ENCODE data around the gene LPAR3. TPM values are rescaled to one million over a fixed set of nuclear protein-coding genes. Genes with fewer than 3 reads are reported as not detected.
"Not testable (repeated sequence)": the region's sequence is repeated elsewhere in the genome, so short reads cannot be mapped to it uniquely, and the experiment has no call there.

Gene LPAR3
- total and polyA plus RNA-seq, 12 donors, result 4.7 to 17.3 (median 10.7) TPM

DNA sequence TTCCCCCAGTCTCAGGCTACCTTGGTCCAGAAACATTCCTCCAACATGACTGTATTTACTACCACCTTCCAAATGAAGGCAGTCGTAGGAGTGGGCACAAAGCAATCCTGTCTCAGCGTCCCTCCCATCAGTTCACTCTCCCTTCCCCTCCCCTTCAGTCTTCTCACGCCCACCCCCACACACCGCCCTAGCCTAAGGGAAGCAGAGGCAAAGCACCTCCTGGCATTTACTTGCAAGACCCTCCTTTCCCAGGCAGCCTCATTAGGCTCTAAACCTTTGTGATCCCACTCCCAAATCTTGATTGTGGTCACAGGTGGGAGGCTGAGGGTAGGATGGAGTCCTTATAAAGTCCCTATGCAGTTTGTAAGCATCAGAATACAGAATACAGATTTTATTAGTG, 23.9 kb upstream of the LPAR3 start:
- Histone ChIP-seq H3K27me3 (no peaks in the 10 kb centered on the region), H3K36me3 (no peaks in the 10 kb centered on the region)
- WGBS, 2 donors, result 48 to 70% methylated on average over 4 of the region's 4 CpGs

DNA sequence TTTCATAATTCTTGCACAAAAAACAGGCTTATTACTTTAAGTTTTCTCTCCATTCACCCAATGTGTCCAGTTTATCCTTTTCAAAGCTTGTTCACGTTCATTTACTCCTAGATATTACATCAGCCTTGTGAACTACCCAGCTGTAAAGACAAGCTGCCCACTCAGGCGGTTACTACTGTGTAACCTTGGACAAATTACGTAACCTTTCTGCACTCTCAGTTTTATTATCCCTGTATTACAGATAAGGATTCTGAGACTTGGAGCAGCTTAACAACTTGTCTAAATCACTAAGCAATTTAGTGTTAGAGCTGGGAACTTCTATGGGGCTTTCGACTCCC, 20.5 kb upstream of the LPAR3 start:
- TF ChIP-seq CTCF (IDR thresholded peaks at IDR 0.05), result no peak
- 34 to 35% methylated on average over 4 of the region's 4 CpGs for WGBS, 2 donors
- H3K27ac ChIP-seq, result no peak overlapping the region
- intact Hi-C loops (cut with DNase I), result no loop called here
- peaks cover 0 to 14% (median 3%) of the 10 kb centered on the region in 9 donors for H3K4me1 ChIP-seq
- H3K36me3 ChIP-seq, result no peaks in the 10 kb centered on the region
- no peaks in the 10 kb centered on the region for H3K9me3 ChIP-seq
- ATAC-seq (peak in 2 of 8 donors; percentile 50 to 70), DNase-seq (no peak)
- no peak overlapping the region for H3K4me3 ChIP-seq
- H3K27me3 ChIP-seq, result no peaks in the 10 kb centered on the region

More for the DNA sequence above, 23.9 kb upstream of the LPAR3 start:
- Histone ChIP-seq H3K9me3 (no peaks in the 10 kb centered on the region), H3K4me3 (no peak overlapping the region), H3K4me1 (peaks cover 0 to 14% (median 3%) of the 10 kb centered on the region in 9 donors), H3K27ac (no peak overlapping the region)
- intact Hi-C loops (cut with DNase I), result no loop called here
- ATAC-seq (no peak), DNase-seq (no peak)
- no peak for TF ChIP-seq CTCF (IDR thresholded peaks at IDR 0.05)

GRCh38 chr1:84912726-84913554, 19.9 kb upstream of the LPAR3 start:
- WGBS, 2 donors, result 70 to 71% methylated on average over 3 of the region's 3 CpGs
- H3K27me3 ChIP-seq, result no peaks in the 10 kb centered on the region
- no peak overlapping the region for H3K4me3 ChIP-seq
- DNase-seq, result no peak
- TF ChIP-seq CTCF (IDR thresholded peaks at IDR 0.05), result no peak
- intact Hi-C loops (cut with DNase I), result no loop called here
- no peak for ATAC-seq
- no peak overlapping the region for H3K27ac ChIP-seq
- H3K9me3 ChIP-seq, result no peaks in the 10 kb centered on the region
- H3K36me3 ChIP-seq, result no peaks in the 10 kb centered on the region
- H3K4me1 ChIP-seq, result peaks cover 0 to 14% (median 3%) of the 10 kb centered on the region in 9 donors

DNA sequence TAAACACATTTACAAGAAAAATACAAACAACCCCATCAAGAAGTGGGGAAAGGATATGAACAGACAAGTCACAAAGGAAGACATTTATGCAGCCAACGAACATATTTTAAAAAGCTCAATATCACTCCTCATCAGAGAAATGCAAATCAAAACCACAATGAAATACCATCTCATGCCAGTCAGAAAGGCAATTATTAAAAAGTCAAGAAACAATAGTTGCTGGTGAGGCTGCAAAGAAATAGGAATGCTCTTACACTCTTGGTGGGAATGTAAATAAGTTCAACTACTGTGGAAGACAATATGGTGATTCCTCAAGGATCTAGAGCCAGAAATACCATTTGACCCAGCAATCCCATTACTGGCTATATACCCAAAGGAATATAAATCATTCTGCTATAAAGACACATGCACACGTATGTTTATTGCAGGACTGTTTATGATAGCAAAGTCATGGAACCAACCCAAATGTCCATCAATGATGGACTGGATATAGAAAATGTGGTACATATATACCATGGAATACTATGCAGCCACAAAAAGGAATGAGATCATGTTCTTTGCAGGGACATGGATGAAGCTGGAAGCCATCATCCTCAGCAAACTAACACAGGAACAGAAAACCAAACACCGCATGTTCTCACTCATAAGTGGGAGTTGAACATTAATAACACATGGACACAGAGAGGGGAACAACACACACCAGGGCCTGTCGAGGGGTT, 15.9 kb upstream of the LPAR3 start:
- H3K27me3 ChIP-seq; H3K9me3 ChIP-seq; ATAC-seq; DNase-seq; H3K36me3 ChIP-seq; H3K27ac ChIP-seq; H3K4me3 ChIP-seq; intact Hi-C loops (cut with DNase I): not testable (repeated sequence)
- 87 to 88% methylated on average over 4 of the region's 4 CpGs for WGBS, 2 donors
- peaks cover 0 to 13% (median 2%) of the 10 kb centered on the region in 9 donors for H3K4me1 ChIP-seq
